GM19395 (cell line): Measurements from ENCODE around the gene CNN1.

ENCODE experiments used
- ATAC-seq: cut with Tn5 transposase; IDR thresholded peaks from one replicate; pipeline ENCODE4 v1.9.1; 2021; ENCODE audit warnings: mild to moderate bottlenecking, moderate library complexity; ENCODE audit not compliant: unreplicated experiment

Gene CNN1

GRCh38 chr19:11530432-11530831 is 8.2 kb upstream of the CNN1 start:
- no peak for ATAC-seq

DNA sequence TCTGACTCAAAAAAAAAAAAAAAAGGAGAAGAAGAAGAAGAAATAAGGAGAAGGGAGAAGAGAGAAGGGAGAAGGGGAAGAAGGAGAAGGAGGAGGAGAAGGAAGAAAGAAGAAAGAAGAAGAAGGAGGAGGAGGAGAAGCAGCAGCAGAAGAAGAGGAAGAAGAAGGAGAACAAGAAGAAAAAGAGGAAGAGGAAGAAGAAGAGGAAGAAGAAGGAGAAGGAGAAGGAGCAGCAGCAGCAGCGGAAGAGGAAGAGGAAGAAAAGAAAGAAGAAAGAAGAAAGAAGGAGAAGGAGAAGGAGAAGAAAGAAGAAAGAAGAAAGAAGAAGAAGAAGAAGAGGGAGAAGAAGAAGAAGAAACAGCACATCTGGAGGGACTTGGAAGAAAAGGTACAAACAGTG is 4.1 kb upstream of the CNN1 start:
- no peak for ATAC-seq

DNA sequence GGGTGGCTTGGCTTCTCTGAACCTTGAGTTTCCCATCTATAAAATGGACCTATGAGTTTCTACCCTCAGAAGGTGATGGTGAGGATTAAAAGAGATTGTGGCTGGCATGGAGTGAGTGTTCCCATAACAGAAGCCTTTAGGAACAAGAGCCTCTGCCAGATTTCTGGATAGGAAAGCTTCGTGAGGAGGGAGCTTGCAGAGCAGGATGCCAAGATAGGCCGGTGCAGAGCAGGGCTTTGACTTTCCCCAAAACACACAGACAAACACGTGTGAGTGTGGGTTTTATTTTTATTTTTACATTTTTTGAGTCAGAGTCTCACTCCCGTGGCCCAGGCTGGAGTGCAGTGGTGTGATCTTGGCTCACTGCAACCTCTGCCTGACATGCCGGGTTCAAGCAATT is 3.7 kb upstream of the CNN1 start:
- ATAC-seq = no peak

DNA sequence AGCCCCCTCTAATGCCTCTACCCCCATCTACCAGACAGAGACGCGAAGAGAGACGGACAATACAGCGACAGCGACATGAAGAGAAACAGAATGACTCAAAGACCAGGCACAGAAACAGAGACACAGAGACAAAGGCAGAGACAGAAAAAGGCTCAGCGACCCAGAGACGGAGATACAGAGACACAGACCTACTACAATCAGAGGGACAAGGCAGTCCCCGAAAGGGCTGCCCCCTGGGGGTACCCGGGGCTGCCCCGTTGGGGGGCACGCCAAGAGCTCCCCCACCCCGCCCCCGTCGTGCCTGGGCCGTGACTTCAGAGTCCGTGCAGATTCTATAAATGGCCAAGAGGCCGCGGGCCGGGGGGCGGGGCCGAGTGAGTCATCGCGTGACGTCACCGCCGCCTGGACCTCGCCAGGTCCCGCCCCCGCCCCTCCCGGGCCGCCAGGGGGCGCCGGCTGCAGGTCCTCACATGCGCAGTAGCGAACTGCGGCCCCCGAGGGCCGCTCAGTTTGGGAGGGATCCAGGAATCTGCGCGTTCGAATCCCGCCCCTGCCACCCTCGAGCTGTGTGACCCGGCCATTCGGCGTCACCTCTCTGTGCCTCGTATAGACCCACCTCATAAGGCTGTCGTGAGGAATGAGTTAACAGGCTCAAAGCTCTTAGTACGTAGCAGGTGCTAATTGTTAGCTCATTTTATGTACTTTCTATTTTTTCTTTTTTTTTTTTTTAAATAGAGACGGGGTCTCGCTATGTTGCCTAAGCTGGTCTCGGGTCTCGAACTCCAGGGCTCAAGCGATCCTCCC is 2.7 kb upstream of the CNN1 start:
- no peak for ATAC-seq

DNA sequence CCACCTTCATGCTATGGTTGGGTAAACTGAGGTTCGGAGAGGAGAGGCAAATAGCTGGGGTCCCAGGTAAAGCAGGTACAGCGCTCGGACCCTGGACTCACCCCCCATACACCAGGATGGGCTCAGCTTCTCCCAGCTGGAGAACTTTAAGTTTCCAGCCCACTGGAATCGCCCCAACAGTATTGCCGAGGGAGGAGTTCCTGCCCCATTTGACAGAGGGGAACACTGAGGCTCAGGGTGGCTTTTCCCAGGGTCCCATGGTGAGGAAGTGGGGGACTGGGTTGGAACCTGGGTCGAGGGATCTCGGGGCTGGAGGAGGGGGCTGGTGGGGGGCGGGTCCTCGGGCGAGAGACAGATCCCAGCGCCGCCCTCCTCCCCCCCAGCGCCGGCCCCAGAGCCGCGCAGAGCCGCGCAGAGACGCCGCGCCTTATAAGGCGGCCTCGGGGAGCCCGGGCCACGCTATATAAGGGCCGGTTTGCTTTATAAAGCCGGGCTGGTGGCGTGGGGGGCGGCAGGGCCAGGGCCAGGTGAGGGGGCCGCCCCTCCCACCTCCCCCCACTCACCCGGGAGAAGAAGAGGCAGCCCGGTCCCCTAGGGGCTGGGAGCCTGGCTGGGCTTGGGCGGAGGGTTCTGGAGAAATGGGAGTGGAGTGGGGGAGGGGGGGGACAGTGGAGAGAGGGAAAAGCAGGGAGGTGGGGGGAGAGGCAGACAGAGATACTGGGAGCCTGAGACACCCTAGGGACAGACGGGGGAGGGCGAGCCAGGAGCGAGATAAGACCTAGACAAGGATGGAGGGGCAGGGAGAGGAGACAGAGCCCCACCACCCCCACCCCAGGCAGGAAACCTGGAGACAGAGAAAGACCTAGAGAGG is 1.1 kb downstream of the CNN1 start:
- ATAC-seq = no peak

DNA sequence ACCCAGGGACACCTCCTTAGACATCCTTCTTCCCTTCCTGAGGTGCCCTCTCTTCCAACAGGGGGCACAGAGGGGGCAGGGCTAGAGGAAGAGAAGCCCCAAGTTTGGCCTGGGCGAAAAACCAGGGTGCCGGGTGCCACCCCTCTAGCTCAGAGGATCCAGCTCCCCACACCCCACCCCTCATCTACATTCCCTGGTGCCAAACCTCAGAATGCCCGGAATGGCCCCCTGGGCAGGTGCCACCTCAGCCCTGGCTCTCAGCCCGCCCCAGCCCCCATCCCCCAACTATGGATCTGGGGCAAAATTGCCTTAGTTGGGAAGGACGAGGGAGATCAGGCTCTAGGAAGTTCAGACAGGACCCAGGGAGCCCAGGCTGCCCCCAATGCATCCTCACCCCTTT is 2.0 kb downstream of the CNN1 start:
- no peak for ATAC-seq

- no peak for ATAC-seq
Observed at GRCh38 chr19:11541238-11541637, 2.6 kb downstream of the CNN1 start.

DNA sequence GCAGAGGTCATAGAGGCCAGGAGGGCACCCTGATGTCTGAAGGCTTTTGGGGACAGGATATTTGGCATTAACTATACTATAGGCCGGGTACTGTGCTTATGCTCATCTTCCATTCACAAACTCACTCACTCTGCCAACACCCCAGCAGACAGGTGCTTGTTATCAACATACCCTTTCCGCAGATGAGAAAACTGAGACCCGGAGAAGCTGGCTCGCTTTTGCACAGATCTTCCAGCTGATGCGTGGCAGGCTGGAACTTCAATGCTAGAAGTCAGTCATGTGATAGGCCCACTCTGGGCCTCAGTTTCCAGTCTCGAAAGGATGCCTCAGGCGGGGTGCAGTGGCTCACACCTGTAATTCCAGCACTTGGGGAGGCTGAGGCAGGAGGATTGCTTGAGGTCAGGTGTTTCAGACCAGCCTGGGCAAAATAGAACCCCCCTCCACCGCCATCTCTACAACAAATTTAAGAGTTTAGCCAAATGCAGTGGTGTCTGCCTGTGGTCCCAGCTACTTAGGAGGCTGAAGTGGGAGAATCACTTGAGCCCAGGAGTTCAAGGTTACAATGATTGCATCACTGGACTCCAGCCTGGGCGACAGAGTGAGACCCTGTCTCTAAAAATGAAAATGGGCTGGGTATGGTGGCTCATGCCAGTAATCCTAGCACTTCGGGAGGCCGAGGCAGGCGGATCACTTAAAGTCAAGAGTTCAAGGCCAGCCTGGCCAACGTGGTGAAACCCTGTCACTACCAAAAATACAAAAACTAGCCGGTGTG is 9.5 kb downstream of the CNN1 start:
- no peak for ATAC-seq

GRCh38 chr19:11549386-11549953 is 10.8 kb downstream of the CNN1 start:
- ATAC-seq = no peak

DNA sequence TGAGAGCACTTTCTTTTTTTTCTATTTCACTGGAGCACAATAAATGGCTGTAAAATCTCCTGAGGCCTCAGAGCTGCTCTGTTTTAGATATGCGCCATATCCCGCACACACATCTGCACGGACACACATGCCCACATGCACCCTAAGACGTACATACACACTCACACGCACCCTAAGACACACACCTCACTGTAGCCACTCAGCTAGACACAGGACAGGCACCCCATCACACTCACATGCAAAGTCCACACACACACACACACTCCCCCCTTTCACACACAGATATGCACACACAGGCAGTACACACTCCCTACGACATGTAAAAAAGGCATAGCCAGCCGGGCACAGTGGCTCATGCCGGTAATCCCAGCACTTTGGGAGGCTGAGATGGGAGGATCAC is 11.6 kb downstream of the CNN1 start:
- no peak for ATAC-seq

GRCh38 chr19:11551603-11552235 is 13.1 kb downstream of the CNN1 start:
- ATAC-seq = no peak

DNA sequence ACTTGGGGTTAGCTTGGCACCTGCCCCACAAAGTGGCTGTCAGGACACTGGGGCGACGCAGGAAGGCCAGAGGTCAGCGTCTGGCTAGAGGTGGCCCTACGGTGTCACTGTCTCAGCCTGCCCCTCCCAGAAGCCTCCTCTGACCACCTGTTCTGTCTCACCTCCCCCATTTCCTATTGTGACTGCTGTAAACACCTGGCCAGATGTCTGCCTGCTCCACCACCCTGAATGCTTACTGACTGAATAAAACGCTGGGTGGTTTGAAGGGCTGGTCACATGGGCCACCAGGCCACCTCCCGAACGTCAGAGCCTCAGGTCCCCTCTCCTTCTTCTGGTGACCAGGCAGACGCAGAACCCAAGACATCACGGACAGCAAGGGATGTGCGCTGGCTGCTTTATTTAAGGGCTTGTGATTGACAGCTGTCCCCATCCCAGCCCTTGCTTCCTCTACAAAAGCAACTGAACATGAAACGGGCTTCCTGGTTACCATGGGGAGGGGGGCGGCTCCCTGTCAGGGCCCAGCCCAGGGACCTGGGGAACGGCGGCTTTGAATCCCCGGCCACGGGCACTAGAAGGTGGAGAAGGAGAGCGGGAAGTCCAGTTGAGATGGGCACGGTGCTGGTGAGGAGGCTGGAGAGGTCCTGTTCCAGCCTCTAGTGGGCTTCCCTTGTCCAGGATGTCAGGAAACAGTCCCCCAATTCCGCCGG is 14.2 kb downstream of the CNN1 start:
- no peak for ATAC-seq

DNA sequence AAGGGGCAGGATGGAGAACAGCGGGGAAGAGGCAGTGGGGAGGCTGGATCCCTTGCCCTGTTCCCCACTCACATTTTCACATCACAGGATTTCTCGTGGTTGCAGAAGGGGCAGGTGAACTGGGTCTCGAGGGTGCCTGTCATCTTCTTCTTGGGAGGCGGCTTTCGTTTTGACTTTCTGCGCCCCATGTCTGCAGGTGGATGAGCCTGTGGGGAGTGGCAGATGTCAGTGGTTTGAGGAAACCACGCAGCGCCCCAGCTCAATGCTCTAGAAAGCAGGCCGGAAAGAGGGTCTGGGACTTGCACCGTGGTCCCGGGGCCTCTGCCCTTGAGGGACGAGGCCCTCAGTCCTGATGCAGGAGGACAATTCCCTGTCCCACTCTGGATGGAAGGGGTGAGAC is 15.5 kb downstream of the CNN1 start:
- no peak for ATAC-seq

GRCh38 chr19:11555246-11555645 is 16.6 kb downstream of the CNN1 start:
- no peak for ATAC-seq

GRCh38 chr19:11556634-11557420 is 18.2 kb downstream of the CNN1 start:
- no peak for ATAC-seq

- ATAC-seq = peak; percentile 76
Observed at GRCh38 chr19:11558881-11559828, 20.5 kb downstream of the CNN1 start, which contains the start of gene ELOF1. Gene ELOF1 (minus strand): TSS chr19:11559230. CDS start chr19:11554347, 4,883 bp downstream.

DNA sequence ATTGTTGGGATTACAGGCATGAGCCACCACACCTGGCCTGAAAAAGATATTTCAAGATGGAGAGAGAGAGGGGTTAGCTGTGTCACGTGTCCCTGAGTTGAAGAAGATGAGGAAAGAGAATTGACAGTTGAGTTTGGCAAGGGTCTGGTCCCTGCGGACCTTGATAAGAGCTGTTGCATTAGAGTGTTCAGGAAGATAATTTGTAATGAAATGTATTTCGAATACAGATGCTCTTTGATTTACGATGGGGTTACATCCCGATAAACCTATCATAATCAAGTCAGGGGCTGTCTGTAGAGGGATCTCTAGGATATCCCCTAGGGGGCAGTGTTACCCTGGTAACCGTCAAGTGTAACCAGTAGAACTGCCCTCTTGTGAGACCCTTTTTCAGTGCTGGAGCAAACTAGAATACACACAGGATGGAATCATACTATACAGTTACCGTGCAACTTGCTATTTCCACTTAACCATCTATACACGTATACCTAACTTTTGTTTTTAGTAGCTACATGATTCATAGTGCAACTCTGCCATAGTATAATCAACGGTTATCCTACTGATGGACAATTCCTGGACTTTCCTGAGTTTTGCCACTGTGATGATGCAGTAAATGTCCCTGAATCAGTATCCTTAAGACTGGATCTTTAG is 21.9 kb downstream of the CNN1 start:
- peak; percentile 51 for ATAC-seq
